HepG2 (cell line): ENCODE data around the gene COX4I2. TPM values are rescaled to one million over a fixed set of nuclear protein-coding genes. Genes with fewer than 3 reads are reported as not detected.
"Not testable (repeated sequence)": the region's sequence is repeated elsewhere in the genome, so short reads cannot be mapped to it uniquely, and the experiment has no call there.

Experiments
- ATAC-seq: fragments of 200-7000 bp; cut with Tn5 transposase; 3 replicates; pipeline ENCODE4 v1.9.1; 2020; ENCODE audit warnings: mild to moderate bottlenecking, moderate library complexity
- BruUV-seq: library from RNA; stranded (reverse); fragments of 400-500 nt; replicated peaks from 2 replicates; lab custom pipeline; 2021; lab: Mats Ljungman, UMichigan
- CTCF ChIA-PET: fragments of 300-600 bp; formaldehyde crosslinking; extraction: SDS; loops from one replicate; lab custom pipeline; 2021; ENCODE audit warnings: low total read pairs, inconsistent platforms, low intra/inter-chr PET ratio; lab: Yijun Ruan, JAX
- POLR2A ChIA-PET: fragments of 350-600 bp; sonication (Branson Sonifier 250); formaldehyde crosslinking; loops from one replicate; lab custom pipeline; 2020; ENCODE audit warnings: antibody characterized with exemption, inconsistent platforms; lab: Yijun Ruan, JAX
- DNase-seq: peaks from one replicate; pipeline ENCODE4 v3.0.0-alpha.2; 2015; ENCODE audit warnings: low spot score
- FAIRE-seq: peaks from 3 replicates; lab custom pipeline; 2011; peaks lifted over from hg19 to GRCh38; lab: Jason Lieb, UNC
- H2AFZ ChIP-seq: one replicate; pipeline ENCODE4 v1.6.1; 2011; ENCODE audit warnings: low read length, inconsistent platforms
- H3K27ac ChIP-seq: fragments of 300-600 bp; 3 replicates; pipeline ENCODE4 v1.8.0; 2011; ENCODE audit warnings: mixed run types, mild to moderate bottlenecking, mixed read lengths, low read length, inconsistent platforms; ENCODE audit not compliant: insufficient read depth; ENCODE audit errors: extremely low read length
- H3K27me3 ChIP-seq, 2 experiments: fragments of 200-600 bp in 1 of 2; 2 replicates in 1 of 2; 3 replicates in 1 of 2; pipeline versions ENCODE4 v1.6.0 to v1.8.0; 2011; ENCODE audit warnings: low read length in 2 of 2, mild to moderate bottlenecking in 2 of 2, moderate library complexity in 2 of 2, inconsistent platforms in 1 of 2; ENCODE audit not compliant: insufficient read depth in 2 of 2, control insufficient read depth in 1 of 2
- H3K36me3 ChIP-seq, 2 experiments: fragments of 200-600 bp in 1 of 2; replicated peaks in 1 of 2; 2 replicates in 1 of 2; 3 replicates in 1 of 2; pipeline versions ENCODE4 v1.5.1 to v1.8.0; 2011; ENCODE audit warnings: low read length in 2 of 2, inconsistent platforms in 1 of 2; ENCODE audit not compliant: insufficient read depth in 2 of 2, control insufficient read depth in 1 of 2
- H3K4me1 ChIP-seq: 2 replicates; pipeline ENCODE4 v1.5.1; 2012; ENCODE audit warnings: low read length, inconsistent platforms; ENCODE audit not compliant: insufficient read depth
- H3K4me2 ChIP-seq: 2 replicates; pipeline ENCODE4 v1.6.0; 2011; ENCODE audit warnings: low read depth, low read length, inconsistent platforms
- H3K4me3 ChIP-seq, 3 experiments: fragments of 200-600 bp in 1 of 3; sonication (generic), shearing (Covaris generic) in 1 of 3; replicated peaks in 1 of 3; 2 replicates each; pipeline ENCODE4 v1.5.1; 2011 to 2016; ENCODE audit warnings: low read length in 3 of 3, inconsistent platforms in 2 of 3, low read depth in 2 of 3, mild to moderate bottlenecking in 2 of 3, control low read depth in 1 of 3, mixed read lengths in 1 of 3; ENCODE audit not compliant: insufficient read depth in 1 of 3
- H3K79me2 ChIP-seq: one replicate; pipeline ENCODE4 v1.6.1; 2011; ENCODE audit warnings: low read length, inconsistent platforms; ENCODE audit not compliant: insufficient read depth
- H3K9ac ChIP-seq: 2 replicates; pipeline ENCODE4 v1.6.0; 2011; ENCODE audit warnings: mild to moderate bottlenecking, low read depth, low read length, inconsistent platforms; ENCODE audit not compliant: insufficient read depth
- H3K9me3 ChIP-seq: 2 replicates; pipeline ENCODE4 v1.5.1; 2012; ENCODE audit warnings: mild to moderate bottlenecking, low read length
- H4K20me1 ChIP-seq: 2 replicates; pipeline ENCODE4 v1.6.0; 2011; ENCODE audit warnings: inconsistent platforms, mild to moderate bottlenecking, low read length, moderate library complexity; ENCODE audit not compliant: insufficient read depth
- MNT ChIP-seq: fragments of 450-650 bp; IDR thresholded peaks from 2 replicates; pipeline ENCODE4 v1.6.1; 2016
- WGBS: methylation state at CpG from one replicate; pipeline ENCODE4 v1.1.6; 2017; ENCODE audit warnings: low lambda C conversion rate; 5-methylcytosine and 5-hydroxymethylcytosine counted together
- in situ Hi-C: cut with HindIII; loops from 2 replicates; pipeline ENCODE4 v1.10.0; 2017; ENCODE audit warnings: low pct_unique_long_range_greater_than_20kb; ENCODE audit not compliant: extremely low pct_ligation_motif_present
- intact Hi-C: fragments of 100-400 bp; cut with micrococcal nuclease; formaldehyde crosslinking; loops from one replicate; pipeline ENCODE4 v1.10.0; 2022; ENCODE audit not compliant: unreplicated experiment
- polyA plus RNA-seq, 8 experiments: library from polyadenylated mRNA; depleted of rRNA in 3 of 8; stranded (reverse) in 7 of 8; unstranded in 1 of 8; fragments of >200 nt; fragmentation: Illumina TruSeq in 4 of 8; extraction: Trizol in 4 of 8; gene quantifications; 2 replicates each; pipeline versions ENCODE4 v1.2.1 to v1.2.3, GENCODE V29; 2011 to 2016; ENCODE audit warnings: low read depth in 4 of 8, missing spikeins in 1 of 8, mixed read lengths in 1 of 8; ENCODE audit not compliant: insufficient read depth in 1 of 8
- total RNA-seq, 5 experiments: library from RNA; depleted of rRNA; stranded (reverse); fragments of >200 nt; fragmentation: Illumina TruSeq; extraction: Trizol; gene quantifications; 2 replicates each; pipeline ENCODE4 v1.2.3, GENCODE V29; 2016; ENCODE audit warnings: low read depth in 1 of 5

COX4I2 gene
- total and polyA plus RNA-seq, 2 of the 13 experiments (the other 11 are each of a cell fraction or from before 2014, with no cell fraction given): 1.1 TPM; not detected in 1

GRCh38 chr20:31626534-31626933, 11.2 kb upstream of the COX4I2 start:
- DNase-seq, H3K27ac ChIP-seq, H3K79me2 ChIP-seq, H3K9me3 ChIP-seq, intact Hi-C loops, ATAC-seq, H3K4me2 ChIP-seq, POLR2A ChIA-PET, H3K9ac ChIP-seq, H2AFZ ChIP-seq, H3K27me3 ChIP-seq, FAIRE-seq, H4K20me1 ChIP-seq, BruUV-seq, H3K4me3 ChIP-seq, in situ Hi-C loops, H3K36me3 ChIP-seq, CTCF ChIA-PET: not testable (repeated sequence)
- TF ChIP-seq MNT: peak; percentile 28; the same call in 1 of the 2 replicates
- WGBS: 67% methylated on average over 8 of the region's 8 CpGs
- H3K4me1 ChIP-seq: peaks cover 31% of the 10 kb centered on the region

GRCh38 chr20:31628057-31628456, 9.7 kb upstream of the COX4I2 start:
- H3K4me3 ChIP-seq: not testable (repeated sequence)

More at GRCh38 chr20:31628057-31628456, 9.7 kb upstream of the COX4I2 start:
- POLR2A ChIA-PET, intact Hi-C loops, in situ Hi-C loops, H3K79me2 ChIP-seq, H3K27ac ChIP-seq, H3K27me3 ChIP-seq, H3K9me3 ChIP-seq, CTCF ChIA-PET, BruUV-seq, H3K36me3 ChIP-seq, DNase-seq, H2AFZ ChIP-seq, H3K9ac ChIP-seq, ATAC-seq, H3K4me2 ChIP-seq, H4K20me1 ChIP-seq, FAIRE-seq: not testable (repeated sequence)
- H3K4me1 ChIP-seq: peaks cover 16% of the 10 kb centered on the region
- 40% methylated on average over 2 of the region's 2 CpGs for WGBS
